Natural killer cell (primary cell): ENCODE results near the gene PIM1. TPM values are rescaled to one million over a fixed set of nuclear protein-coding genes. Genes with fewer than 3 reads are reported as not detected.

Experiments
- ATAC-seq, 3 donors: fragments of 150-1000 bp in 2 of 3; fragments of 200-7000 bp in 1 of 3; cut with Tn5 transposase; 1 replicate in 1 of 3; 2 replicates in 2 of 3; pipeline ENCODE4 v1.10.0; 2021; ENCODE audit warnings: mild to moderate bottlenecking in 2 of 3, moderate library complexity in 2 of 3
- DNase-seq, 2 donors: peaks; one replicate each; pipeline versions ENCODE4 v3.0.0 to v3.0.0-alpha.2; 2013 to 2021; ENCODE audit warnings: mixed read lengths in 1 of 2
- H3K27ac ChIP-seq: one replicate; pipeline ENCODE4 v1.5.1; 2013; ENCODE audit warnings: mild to moderate bottlenecking, low read length
- H3K27me3 ChIP-seq: one replicate; pipeline ENCODE4 v1.6.1; 2013; ENCODE audit warnings: low read length; ENCODE audit not compliant: control insufficient read depth, insufficient read depth
- H3K36me3 ChIP-seq: one replicate; pipeline ENCODE4 v1.6.1; 2013; ENCODE audit warnings: low read length; ENCODE audit not compliant: control insufficient read depth, insufficient read depth
- H3K4me1 ChIP-seq: one replicate; pipeline ENCODE4 v1.6.1; 2013; ENCODE audit warnings: low read length; ENCODE audit not compliant: control insufficient read depth, insufficient read depth
- H3K4me3 ChIP-seq: one replicate; pipeline ENCODE4 v1.5.1; 2013; ENCODE audit warnings: low read length
- H3K9me3 ChIP-seq: one replicate; pipeline ENCODE4 v1.6.1; 2013; ENCODE audit warnings: low read length; ENCODE audit not compliant: control insufficient read depth, insufficient read depth
- H3K27ac Mint-ChIP-seq, 2 donors: one replicate each; pipeline ENCODE4 v1.8.0; 2022; ENCODE audit warnings: mild to moderate bottlenecking in 2 of 2, mixed read lengths in 2 of 2, moderate library complexity in 1 of 2
- H3K27me3 Mint-ChIP-seq, 2 donors: one replicate each; pipeline ENCODE4 v1.8.0; 2022; ENCODE audit warnings: low read depth in 2 of 2, mixed read lengths in 2 of 2
- H3K36me3 Mint-ChIP-seq: one replicate; pipeline ENCODE4 v1.8.0; 2022; ENCODE audit warnings: mixed read lengths
- H3K4me1 Mint-ChIP-seq, 2 donors: one replicate each; pipeline ENCODE4 v1.8.0; 2022; ENCODE audit warnings: mixed read lengths in 2 of 2
- H3K4me3 Mint-ChIP-seq: one replicate; pipeline ENCODE4 v1.8.0; 2022; ENCODE audit warnings: mild to moderate bottlenecking, moderate library complexity, mixed read lengths
- H3K9me3 Mint-ChIP-seq, 2 donors: one replicate each; pipeline ENCODE4 v1.8.0; 2022; ENCODE audit warnings: mixed read lengths in 2 of 2
- WGBS: methylation state at CpG from one replicate; pipeline ENCODE4 v1.1.7; 2013; ENCODE audit warnings: missing lambda C conversion rate; ENCODE audit not compliant: insufficient coverage; 5-methylcytosine and 5-hydroxymethylcytosine counted together
- intact Hi-C: fragments of 100-400 bp; cut with micrococcal nuclease; formaldehyde crosslinking; loops from one replicate; pipeline ENCODE4 v1.14.2; 2022
- total RNA-seq, 4 donors: library from RNA; stranded (reverse); fragments of 120-200 nt in 1 of 4; gene quantifications; one replicate each; pipeline versions ENCODE4 v1.2.3 to v1.2.4, GENCODE V29; 2013 to 2022
- TF ChIP-seq, protein P1 (sequence below): fragments of 200-600 bp; IDR thresholded peaks from one replicate; pipeline ENCODE4 v1.8.0; 2022; ENCODE audit warnings: antibody characterized with exemption

PIM1 gene
- total RNA-seq, 3 donors from 2014 or later (not counting 1 experiment from before 2014, with no cell fraction given): 188 to 242 (median 215) TPM

DNA sequence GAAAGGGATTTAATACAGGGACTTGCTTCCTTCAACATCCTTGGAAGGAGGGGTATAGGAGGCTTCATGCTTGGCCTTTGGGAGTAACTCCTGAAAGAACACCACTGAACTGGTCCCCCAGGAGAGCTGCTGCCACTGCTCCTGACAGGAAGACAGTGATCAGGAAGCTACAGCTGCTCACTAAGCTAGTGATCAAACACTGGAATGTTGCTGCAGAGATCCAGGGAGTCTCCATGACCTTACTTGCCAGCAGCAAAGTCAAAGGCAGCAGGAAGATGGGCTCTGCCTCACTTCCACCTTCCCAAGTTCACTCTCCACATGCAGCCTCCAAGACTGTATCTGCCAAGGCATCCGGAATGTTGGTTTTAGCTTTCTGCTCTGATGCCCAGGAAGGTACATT lies 31.8 kb downstream of the PIM1 start:
- H3K4me1 Mint-ChIP-seq: peaks cover 45 to 48% of the 10 kb centered on the region in 2 donors
- peak overlapping the region; percentile 78 for H3K4me3 Mint-ChIP-seq
- intact Hi-C loops: no loop called here

DNA sequence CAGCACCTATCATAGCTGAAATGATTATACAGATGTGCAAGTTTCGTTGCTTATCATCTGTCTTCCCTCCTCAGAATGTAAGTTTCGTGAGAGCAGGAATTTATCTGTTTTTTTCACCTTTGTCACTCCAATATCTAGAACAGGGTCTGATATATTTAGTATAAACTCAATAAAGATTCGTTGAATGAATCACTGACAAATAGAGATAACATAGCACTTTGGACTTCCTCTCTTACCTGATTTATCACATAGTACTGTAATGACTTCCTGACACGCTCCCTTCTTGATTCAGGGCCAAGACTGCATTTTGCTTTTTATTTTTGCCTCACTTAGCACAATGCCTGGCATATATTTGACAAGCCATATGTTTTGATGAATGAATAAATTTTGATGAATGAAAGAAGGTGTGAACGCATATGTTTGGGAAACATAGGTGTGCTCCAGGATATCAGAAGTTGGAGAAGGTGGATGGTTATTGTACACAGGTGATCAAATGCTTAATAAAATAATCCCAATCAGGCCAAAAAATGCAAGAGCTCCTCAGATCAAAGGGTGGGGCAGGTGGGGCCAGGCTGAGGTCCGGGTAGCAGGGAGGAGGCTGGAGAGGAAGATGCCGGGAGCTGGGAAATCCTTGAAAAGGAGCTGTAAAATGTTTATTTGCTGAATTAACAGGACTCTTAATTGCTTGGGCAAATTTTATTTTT lies 33.0 kb downstream of the PIM1 start:
- intact Hi-C loops: no loop called here
- peak in 2 of 3 donors; percentile 55 to 57 for ATAC-seq
- Histone ChIP-seq H3K9me3 (no peaks in the 10 kb centered on the region), H3K27me3 (no peaks in the 10 kb centered on the region), H3K4me3 (no peak overlapping the region), H3K4me1 (peaks cover 43% of the 10 kb centered on the region), H3K36me3 (no peaks in the 10 kb centered on the region), H3K27ac (peak overlapping the region; percentile 20)
- H3K27me3 Mint-ChIP-seq: no peaks in the 10 kb centered on the region
- peak overlapping the region; percentile 78 for H3K4me3 Mint-ChIP-seq
- peak overlapping the region; percentile 87 to 90 for H3K27ac Mint-ChIP-seq
- peaks cover 57 to 60% of the 10 kb centered on the region in 2 donors for H3K4me1 Mint-ChIP-seq
- H3K9me3 Mint-ChIP-seq: no peaks in the 10 kb centered on the region
- WGBS: 53% methylated on average over 5 of the region's 7 CpGs
- DNase-seq: peak in 1 of 2 donors; percentile 40
- TF ChIP-seq, protein P1, sequence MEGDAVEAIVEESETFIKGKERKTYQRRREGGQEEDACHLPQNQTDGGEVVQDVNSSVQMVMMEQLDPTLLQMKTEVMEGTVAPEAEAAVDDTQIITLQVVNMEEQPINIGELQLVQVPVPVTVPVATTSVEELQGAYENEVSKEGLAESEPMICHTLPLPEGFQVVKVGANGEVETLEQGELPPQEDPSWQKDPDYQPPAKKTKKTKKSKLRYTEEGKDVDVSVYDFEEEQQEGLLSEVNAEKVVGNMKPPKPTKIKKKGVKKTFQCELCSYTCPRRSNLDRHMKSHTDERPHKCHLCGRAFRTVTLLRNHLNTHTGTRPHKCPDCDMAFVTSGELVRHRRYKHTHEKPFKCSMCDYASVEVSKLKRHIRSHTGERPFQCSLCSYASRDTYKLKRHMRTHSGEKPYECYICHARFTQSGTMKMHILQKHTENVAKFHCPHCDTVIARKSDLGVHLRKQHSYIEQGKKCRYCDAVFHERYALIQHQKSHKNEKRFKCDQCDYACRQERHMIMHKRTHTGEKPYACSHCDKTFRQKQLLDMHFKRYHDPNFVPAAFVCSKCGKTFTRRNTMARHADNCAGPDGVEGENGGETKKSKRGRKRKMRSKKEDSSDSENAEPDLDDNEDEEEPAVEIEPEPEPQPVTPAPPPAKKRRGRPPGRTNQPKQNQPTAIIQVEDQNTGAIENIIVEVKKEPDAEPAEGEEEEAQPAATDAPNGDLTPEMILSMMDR: no peak
- no peaks in the 10 kb centered on the region for H3K36me3 Mint-ChIP-seq

More for the DNA sequence above, 31.8 kb downstream of the PIM1 start:
- Histone ChIP-seq H3K9me3 (no peaks in the 10 kb centered on the region), H3K27ac (peak overlapping the region; percentile 20), H3K4me1 (peaks cover 35% of the 10 kb centered on the region), H3K36me3 (no peaks in the 10 kb centered on the region), H3K4me3 (no peak overlapping the region), H3K27me3 (no peaks in the 10 kb centered on the region)
- TF ChIP-seq, protein P1: no peak
- H3K27ac Mint-ChIP-seq: peak overlapping the region; percentile 87 to 90
- no peaks in the 10 kb centered on the region for H3K36me3 Mint-ChIP-seq
- ATAC-seq: no peak
- WGBS: 100% methylated on average over 1 of the region's 1 CpG
- no peaks in the 10 kb centered on the region for H3K27me3 Mint-ChIP-seq
- no peaks in the 10 kb centered on the region for H3K9me3 Mint-ChIP-seq
- DNase-seq: no peak

- Histone ChIP-seq H3K4me1 (peaks cover 56% of the 10 kb centered on the region), H3K36me3 (no peaks in the 10 kb centered on the region), H3K27me3 (no peaks in the 10 kb centered on the region), H3K4me3 (no peak overlapping the region), H3K9me3 (no peaks in the 10 kb centered on the region), H3K27ac (no peak overlapping the region)
- DNase-seq (no peak), ATAC-seq (no peak)
- TF ChIP-seq, protein P1: no peak
- H3K4me3 Mint-ChIP-seq: no peak overlapping the region
- no peaks in the 10 kb centered on the region for H3K36me3 Mint-ChIP-seq
- H3K27me3 Mint-ChIP-seq: no peaks in the 10 kb centered on the region
- 84% methylated on average over 7 of the region's 7 CpGs for WGBS
- H3K27ac Mint-ChIP-seq: peak overlapping the region; percentile 87 to 90
- peaks cover 62 to 65% of the 10 kb centered on the region in 2 donors for H3K4me1 Mint-ChIP-seq
- intact Hi-C loops: no loop called here
- no peaks in the 10 kb centered on the region for H3K9me3 Mint-ChIP-seq
These were observed 34.2 kb downstream of the PIM1 start for GRCh38 chr6:37204014-37204751.
